HG03460 (cell line): ENCODE measurements around the gene GRIK4.
"Not testable (repeated sequence)": the region's sequence is repeated elsewhere in the genome, so short reads cannot be mapped to it uniquely, and the experiment has no call there.

ENCODE experiments used
- ATAC-seq: cut with Tn5 transposase; IDR thresholded peaks from one replicate; pipeline ENCODE4 v1.9.1; 2021; ENCODE audit not compliant: unreplicated experiment

GRIK4 gene

GRCh38 chr11:120601536-120601935 lies 90.0 kb downstream of the GRIK4 start:
- ATAC-seq: no peak

- no peak for ATAC-seq
These were observed 91.5 kb downstream of the GRIK4 start for GRCh38 chr11:120603071-120603470.

GRCh38 chr11:120605469-120605868 lies 93.9 kb downstream of the GRIK4 start:
- no peak for ATAC-seq

- ATAC-seq: no peak
These were observed 94.9 kb downstream of the GRIK4 start for GRCh38 chr11:120606211-120607010.

DNA sequence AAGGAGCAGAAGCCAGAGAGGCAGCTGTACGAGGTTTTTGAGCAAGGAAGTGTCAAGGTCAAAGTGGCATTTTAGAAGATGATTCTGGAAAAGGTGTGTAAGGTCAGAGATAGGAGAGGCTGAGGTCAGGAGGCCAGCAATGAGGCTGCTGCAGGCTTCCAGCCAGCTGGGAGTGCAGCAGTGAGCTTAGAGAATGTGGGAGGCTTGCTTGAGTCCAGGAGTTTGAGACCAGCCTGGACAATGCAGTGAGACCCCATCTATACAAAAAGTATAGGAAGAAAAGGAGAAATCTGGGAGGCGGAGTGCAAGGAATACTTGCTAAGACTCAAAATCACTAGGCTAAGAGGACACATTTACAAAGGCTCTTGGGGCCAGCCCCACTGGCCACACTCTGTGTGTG lies 96.5 kb downstream of the GRIK4 start:
- no peak for ATAC-seq

DNA sequence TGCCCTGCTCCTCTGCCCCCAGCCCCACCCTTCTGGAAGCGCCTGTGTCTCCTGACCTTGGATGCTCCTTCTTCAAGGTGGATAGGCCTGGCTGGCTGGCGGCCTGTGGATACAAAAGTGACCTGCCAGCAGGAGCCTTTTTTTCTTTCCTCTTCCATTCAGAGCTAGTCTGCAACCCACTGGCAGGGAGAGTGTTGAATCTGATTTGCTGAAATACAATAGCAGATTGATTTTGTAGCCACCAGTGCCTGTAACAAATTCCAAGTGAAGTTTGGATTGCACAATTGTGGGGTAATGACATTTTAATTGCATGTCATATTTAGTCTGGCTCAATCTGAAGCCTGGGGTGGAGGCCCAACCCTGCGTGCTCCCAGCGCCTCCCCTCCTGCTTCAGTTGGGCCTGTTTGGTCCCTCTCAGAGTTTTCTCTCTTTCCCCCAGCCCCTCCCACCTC lies 97.2 kb downstream of the GRIK4 start:
- no peak for ATAC-seq

GRCh38 chr11:120610111-120610510 lies 98.6 kb downstream of the GRIK4 start:
- ATAC-seq: no peak

DNA sequence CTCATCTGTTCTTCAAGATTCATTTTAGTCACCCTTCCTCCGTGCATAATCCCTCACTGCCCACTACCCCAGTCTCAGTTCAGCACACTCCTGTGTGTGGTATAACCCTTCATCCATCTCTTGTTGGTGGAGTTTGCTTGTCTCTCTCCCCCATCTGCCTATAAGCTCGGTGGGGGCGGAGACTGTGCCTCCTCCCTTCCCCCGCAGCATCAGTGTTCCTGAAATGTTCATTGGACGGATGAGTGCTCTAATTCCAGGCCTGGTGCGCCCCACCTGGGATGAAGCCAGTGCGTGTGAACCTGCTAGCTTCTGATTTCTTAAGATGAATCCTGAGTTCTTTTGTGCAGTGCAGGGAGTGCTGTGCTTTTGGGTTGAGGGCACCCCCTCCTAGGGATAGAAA lies 100.0 kb downstream of the GRIK4 start:
- no peak for ATAC-seq

DNA sequence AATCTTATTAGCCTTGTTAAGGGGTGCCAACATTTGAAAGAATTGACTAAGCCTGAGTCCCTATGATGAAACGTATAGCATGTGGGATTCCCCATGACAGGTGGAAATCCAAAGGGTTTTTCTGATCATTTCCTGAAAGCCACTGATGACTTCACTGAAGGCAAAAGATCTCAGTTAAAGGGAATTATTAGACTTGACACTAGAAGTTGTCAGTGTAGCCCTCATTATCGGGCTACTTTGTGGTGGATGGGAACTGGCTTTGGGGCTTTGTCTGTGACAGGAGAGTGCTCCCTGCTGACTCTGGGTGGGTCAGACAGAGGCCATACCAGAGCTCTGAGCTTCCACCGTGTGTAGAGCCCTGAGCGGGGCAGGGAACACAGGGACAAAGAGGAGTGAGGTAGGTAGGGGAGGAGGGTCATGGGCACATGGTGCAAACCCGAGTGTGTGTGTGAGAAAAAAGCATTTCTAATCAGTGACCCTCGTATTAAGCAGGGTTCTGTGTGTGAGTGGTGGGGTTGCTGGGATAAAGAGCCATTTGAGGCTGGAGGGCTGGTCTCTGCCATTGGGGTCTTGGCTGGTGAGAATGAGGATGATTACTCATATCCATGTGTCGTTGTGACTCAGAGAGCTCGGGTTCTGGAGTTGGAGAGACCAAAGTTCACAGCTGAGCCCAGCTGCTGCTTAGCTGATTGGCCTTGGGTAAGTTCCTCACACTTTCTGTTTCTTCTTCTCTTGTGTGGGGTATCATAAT lies 101.1 kb downstream of the GRIK4 start:
- ATAC-seq: peak; percentile 81

- peak; percentile 69 for ATAC-seq
These were observed 102.0 kb downstream of the GRIK4 start for GRCh38 chr11:120613264-120614226.

DNA sequence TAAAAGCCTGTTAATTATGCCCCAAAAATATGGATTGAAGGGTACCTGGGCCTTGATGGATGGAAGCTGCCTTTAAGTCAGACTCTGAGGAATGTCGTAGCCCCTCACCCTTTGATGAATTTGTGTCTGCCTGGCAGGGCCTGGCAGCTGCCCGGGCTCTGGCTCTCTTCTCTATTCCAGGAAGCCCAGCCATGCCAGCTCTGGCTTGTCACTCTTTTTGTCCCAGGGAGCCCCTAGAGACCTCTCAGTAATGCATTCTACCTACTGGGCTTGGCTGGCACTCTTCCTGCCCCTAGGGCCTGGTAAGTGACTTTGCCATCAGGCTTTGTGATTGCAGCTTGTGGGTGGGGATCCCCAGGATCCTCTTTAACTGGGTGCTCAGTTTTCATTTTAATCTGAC lies 103.8 kb downstream of the GRIK4 start:
- ATAC-seq: no peak

DNA sequence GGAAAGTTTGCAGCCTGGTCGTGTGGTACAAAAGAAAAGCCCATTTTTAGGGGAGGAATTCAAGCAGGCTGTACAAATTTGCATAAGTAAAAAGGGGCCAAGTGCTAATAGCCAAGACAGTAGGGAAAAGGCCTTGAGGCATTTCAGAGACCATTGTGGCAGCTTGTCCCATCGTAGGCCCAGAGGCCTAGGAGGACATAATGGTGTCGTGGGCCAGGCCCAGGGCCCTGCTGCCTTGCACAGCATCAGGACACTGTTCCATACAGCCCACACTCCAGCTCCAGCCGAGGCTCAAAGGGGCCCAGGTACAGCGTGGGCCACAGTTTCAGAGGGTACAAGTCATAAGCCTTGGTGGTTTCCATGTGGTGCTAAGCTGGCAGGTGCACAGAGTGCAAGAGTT lies 106.9 kb downstream of the GRIK4 start:
- no peak for ATAC-seq

DNA sequence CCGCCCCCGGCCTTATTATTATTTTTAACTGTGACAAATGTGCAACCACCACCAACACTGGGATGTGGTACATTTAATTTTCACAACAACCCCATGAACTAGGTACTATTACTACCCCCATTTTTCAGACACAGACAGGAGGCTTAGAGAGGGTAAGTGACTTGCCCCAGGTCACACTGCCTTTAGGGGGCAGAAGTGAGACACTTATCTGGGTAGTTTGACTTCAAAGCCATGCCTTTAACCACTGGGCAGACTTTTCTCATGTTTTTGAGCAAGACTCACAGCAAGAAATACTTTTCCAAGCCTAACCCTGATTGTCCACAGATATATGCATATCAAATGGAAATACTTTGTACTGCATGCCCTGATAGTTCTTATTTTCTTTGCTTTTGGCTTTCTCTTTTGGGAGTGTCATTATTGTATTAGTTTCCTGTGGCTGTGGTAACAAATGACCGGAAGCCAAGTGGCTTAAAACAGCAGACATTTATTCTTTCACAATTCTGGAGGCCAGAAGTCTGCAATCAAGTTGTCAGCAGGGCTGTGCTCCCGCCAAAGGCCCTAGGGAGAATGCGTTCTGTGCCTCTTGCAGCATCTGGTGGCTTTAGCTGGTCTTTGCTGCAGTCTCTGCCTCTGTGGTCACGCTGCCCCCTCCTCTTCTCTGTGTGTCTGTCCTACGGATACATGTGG lies 110.8 kb downstream of the GRIK4 start:
- peak; percentile 62 for ATAC-seq

DNA sequence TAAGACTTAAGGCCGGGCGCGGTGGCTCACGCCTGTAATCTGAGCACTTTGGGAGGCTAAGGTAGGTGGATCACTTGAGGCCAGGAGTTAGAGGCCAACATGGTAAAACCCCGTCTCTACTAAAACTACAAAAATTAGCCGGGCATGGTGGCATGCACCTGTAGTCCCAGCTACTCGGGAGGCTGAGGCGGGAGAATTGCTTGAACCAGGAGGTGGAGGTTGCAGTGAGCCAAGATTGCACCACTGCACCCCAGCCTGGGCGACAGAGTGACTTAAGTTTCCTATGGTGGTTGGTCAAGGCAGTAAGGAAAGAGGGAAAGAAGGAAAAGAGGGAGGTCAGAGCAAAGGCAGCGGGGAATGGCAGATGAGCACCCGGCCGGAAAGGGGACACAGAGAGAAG lies 113.4 kb downstream of the GRIK4 start:
- ATAC-seq: not testable (repeated sequence)

- ATAC-seq: no peak
These were observed 114.0 kb downstream of the GRIK4 start for GRCh38 chr11:120625565-120625964.

DNA sequence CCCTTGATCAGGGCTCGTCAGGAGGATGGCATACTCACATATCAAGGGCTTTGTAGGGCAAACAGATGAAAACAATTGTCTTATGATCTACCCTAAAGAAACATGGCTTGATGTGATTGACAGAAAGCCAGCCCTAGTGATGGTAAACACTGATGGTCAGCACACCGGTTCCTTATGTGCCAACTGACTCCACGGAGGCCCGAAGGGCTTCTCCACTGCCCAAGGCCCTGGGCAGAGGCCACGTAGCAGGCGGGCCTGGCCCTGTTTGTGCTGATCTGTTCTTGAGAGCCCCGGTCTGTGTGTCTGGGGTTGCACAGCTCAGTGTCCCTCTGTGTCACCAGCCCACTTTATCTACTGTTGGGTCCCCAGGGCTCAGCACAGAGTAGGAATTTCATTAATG lies 115.2 kb downstream of the GRIK4 start:
- ATAC-seq: no peak

DNA sequence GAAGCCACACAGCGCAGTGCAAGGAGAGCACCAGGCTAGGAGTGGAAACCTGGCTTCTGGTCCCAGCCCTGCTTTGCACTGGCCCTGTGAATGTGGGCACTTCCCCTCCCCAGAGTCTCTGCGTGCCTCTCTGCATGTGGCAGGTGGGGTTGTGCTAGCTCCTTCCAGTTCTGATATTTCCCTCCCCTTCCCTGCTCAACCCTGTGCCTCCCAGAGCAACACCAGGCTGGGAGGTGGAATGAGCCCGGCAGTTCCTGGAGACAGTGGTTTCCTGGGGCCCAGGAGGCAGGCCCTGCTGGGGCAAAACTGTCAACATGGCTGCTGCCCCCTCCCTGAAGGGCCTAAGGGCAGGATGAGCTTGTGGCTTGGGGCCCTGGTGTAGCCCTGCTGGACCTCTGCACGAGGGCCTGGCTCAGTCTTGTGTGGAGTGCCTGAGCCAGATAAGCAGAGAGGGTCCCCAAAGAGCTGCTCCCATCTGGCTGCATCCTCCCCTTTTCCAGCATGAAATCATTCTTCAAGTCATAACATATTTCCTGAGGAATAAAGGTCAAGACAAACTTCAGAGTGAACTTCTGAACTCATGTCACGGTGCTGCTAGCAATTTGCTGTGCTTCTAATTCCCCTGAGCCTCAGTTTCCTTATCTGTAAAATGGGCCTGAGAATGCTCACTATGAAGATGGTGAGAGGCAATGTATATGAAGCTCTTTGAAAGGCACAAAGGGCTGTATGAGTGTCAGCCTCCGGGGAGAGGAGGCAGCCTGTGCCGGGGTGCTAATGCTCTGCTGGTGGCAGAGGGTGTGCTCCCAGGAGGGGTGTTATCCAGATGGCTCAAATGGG lies 116.0 kb downstream of the GRIK4 start:
- no peak for ATAC-seq

DNA sequence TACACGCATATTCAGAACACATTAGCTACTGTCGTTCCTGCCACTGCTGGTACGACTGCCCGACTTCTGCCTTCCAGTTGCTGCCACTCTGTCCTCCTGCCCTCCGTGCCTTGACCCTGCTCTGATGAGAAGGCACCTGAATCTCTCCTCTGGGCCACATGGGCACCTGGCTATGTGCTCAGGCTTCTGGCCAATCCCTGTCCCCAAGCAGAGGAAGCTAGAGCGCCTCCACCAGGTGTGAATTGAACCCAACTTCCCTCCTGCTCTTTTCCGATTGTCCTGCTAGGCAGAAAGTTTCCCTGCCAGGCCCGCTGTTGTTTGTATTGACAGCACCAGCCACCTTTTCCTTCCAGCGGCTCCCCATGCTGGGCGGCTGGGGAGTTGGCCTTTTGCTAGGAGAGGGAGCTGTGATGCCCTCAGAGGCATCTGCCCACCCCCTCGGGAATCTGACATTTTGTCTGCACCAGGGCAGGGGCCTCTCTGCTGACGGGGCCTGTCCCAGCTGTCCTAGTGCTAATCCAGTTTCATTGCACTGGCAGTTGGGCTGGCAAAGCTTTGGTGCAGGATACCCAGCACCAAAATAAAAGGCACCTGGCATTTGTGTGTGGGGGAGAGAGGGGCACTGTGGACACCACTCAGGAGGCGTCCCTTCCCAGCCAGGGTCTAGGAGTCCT lies 118.0 kb downstream of the GRIK4 start:
- ATAC-seq: no peak

GRCh38 chr11:120630122-120630521 lies 118.6 kb downstream of the GRIK4 start:
- ATAC-seq: no peak
